NCI-H82 treated with DMSO at 0.1 percent for 48 hours (cell line): ENCODE results near the gene PXDN.

Experiments used
- DNase-seq: peaks from one replicate; lab custom pipeline; 2025; ENCODE audit not compliant: unreplicated experiment; lab: John Stamatoyannopoulos, UW

The PXDN gene

GRCh38 chr2:1665761-1666505, 78.4 kb downstream of the PXDN start:
- DNase-seq: no peak

- no peak for DNase-seq
These were observed 79.6 kb downstream of the PXDN start for GRCh38 chr2:1664698-1665097.

GRCh38 chr2:1664076-1664605, 80.2 kb downstream of the PXDN start:
- no peak for DNase-seq

- DNase-seq: no peak
These were observed 80.7 kb downstream of the PXDN start for GRCh38 chr2:1663621-1664020.

GRCh38 chr2:1662606-1663180, 81.6 kb downstream of the PXDN start:
- no peak for DNase-seq

- DNase-seq: no peak
These were observed 82.3 kb downstream of the PXDN start for GRCh38 chr2:1661891-1662605.

GRCh38 chr2:1660656-1661640, 83.4 kb downstream of the PXDN start:
- DNase-seq: no peak

- no peak for DNase-seq
These were observed 84.3 kb downstream of the PXDN start for GRCh38 chr2:1659951-1660565.

- no peak for DNase-seq
These were observed 85.7 kb downstream of the PXDN start for GRCh38 chr2:1658394-1659151.

- DNase-seq: no peak
These were observed 87.1 kb downstream of the PXDN start for GRCh38 chr2:1656961-1657841.

GRCh38 chr2:1656326-1656960, 87.9 kb downstream of the PXDN start:
- no peak for DNase-seq

GRCh38 chr2:1655461-1655860, 88.9 kb downstream of the PXDN start:
- no peak for DNase-seq

- no peak for DNase-seq
These were observed 89.5 kb downstream of the PXDN start for GRCh38 chr2:1654696-1655374.

GRCh38 chr2:1653956-1654695, 90.2 kb downstream of the PXDN start:
- no peak for DNase-seq

- DNase-seq: no peak
These were observed 92.1 kb downstream of the PXDN start for GRCh38 chr2:1652034-1652790.
